ENCODE data around the gene SLC6A11. TPM values are rescaled to one million over a fixed set of nuclear protein-coding genes. Genes with fewer than 3 reads are reported as not detected.

The SLC6A11 gene
- total RNA-seq (2022; extraction: Qiagen RNA extraction) = 0.08 to 0.28 TPM (median 0.13 TPM) in 5 replicates

DNA sequence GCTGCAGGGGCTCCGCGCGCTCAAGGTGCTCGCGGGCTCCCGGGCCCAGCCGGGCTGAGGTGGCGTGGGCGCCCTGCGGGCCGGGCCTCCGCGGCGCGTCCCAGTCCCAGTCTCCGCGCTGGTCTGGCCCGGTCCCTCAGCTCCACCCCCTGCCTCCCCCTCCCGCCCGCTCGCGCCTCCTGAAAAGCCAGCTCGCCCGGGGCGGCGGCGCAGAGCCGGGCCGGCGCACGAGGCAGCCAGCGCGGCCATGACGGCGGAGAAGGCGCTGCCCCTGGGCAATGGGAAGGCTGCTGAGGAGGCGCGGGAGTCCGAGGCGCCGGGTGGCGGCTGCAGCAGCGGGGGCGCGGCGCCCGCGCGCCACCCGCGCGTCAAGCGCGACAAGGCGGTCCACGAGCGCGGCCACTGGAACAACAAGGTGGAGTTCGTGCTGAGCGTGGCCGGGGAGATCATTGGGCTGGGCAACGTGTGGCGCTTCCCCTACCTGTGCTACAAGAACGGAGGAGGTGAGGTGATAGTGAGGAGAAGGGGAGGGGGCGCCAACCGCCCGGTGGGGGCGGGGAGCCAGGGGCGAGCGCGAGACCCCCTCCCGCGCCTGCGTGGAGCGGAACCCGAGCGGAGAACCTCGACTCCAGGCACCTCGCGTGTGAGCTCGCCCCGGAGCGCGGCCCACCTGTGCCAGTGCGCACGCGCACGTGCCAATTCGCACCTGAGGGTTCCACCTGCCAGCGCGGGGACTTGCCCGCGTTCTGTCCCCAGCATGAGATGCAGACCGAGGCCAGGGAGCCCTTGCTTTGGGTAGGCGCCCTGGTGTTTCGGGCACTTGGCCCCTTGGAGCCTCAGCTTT lies at the start of gene SLC6A11:
Gene SLC6A11 (plus strand): TSS at position 210 of the 844 bp plus-strand sequence. CDS start 38 bp downstream, at position 248.

Other genes starting within 250 kb of the SLC6A11 start
- gene SLC6A1, start 176.5 kb downstream of the SLC6A11 start, total RNA-seq (2022; extraction: Qiagen RNA extraction) = 0.07 TPM in 1 of 5 replicates, not detected in the others